SH-SY5Y (cell line): Measurements from ENCODE around the gene ATL2.

Experiments
- GATA2 ChIP-seq: IDR thresholded peaks from 2 replicates; pipeline ENCODE4 v1.6.1; 2011; ENCODE audit warnings: mild to moderate bottlenecking, low read depth, low read length
- GATA3 ChIP-seq: IDR thresholded peaks from 2 replicates; pipeline ENCODE4 v1.6.1; 2011; ENCODE audit warnings: low read depth, mild to moderate bottlenecking, low read length, moderate library complexity

- TF ChIP-seq GATA2, result no peak
- TF ChIP-seq GATA3, result no peak
Observed at GRCh38 chr2:38315707-38316333, 61.3 kb downstream of the ATL2 start.
